Measurements from ENCODE around the gene FRMD4A.

- TF ChIP-seq CTCF (conservative IDR thresholded peaks at IDR 0.05): no peak
- TF ChIP-seq EZH2 (IDR thresholded peaks at IDR 0.05; ENCODE audit: low read depth): no peak
Measured at GRCh38 chr10:13674645-13675588, 655.8 kb downstream of the FRMD4A start.
